SU-DHL-6 (cell line): ENCODE results near the gene GKN2.

Source experiments
- H2AFZ ChIP-seq: fragments of 200-600 bp; sonication (generic); 2 replicates; pipeline ENCODE4 v1.6.1; 2014; ENCODE audit warnings: low read depth, mild to moderate bottlenecking, moderate library complexity, mixed read lengths, antibody characterized with exemption, low read length; ENCODE audit not compliant: severe bottlenecking
- H3F3A ChIP-seq: fragments of 200-600 bp; shearing (Covaris generic); 2 replicates; pipeline ENCODE4 v1.6.0; 2016; ENCODE audit warnings: antibody characterized with exemption, mild to moderate bottlenecking; ENCODE audit not compliant: insufficient read depth
- H3K27ac ChIP-seq: fragments of 200-600 bp; sonication (generic); 2 replicates; pipeline ENCODE4 v1.5.1; 2016; ENCODE audit warnings: low read depth, mild to moderate bottlenecking, low read length, moderate library complexity, mixed read lengths
- H3K27me3 ChIP-seq: fragments of 200-600 bp; sonication (generic), shearing (Covaris generic); 2 replicates; pipeline ENCODE4 v1.6.0; 2014; ENCODE audit warnings: mild to moderate bottlenecking, low read length
- H3K36me3 ChIP-seq: fragments of 200-600 bp; sonication (generic); 2 replicates; pipeline ENCODE4 v1.6.1; 2014; ENCODE audit warnings: mild to moderate bottlenecking, low read length, mixed read lengths
- H3K4me2 ChIP-seq: fragments of 300-600, 200-600 bp; shearing (Covaris generic), sonication (generic); 2 replicates; pipeline ENCODE4 v1.6.0; 2014; ENCODE audit warnings: low read length, low read depth, mild to moderate bottlenecking; ENCODE audit not compliant: poor library complexity, severe bottlenecking
- H3K4me3 ChIP-seq: fragments of 200-600 bp; sonication (generic); 2 replicates; pipeline ENCODE4 v1.5.1; 2014; ENCODE audit warnings: antibody characterized with exemption, low read length, mild to moderate bottlenecking, mixed read lengths; ENCODE audit not compliant: insufficient read depth, poor library complexity, severe bottlenecking
- H3K79me2 ChIP-seq: fragments of 200-600 bp; sonication (generic); 2 replicates; pipeline ENCODE4 v1.6.1; 2014; ENCODE audit warnings: mild to moderate bottlenecking, low read length, moderate library complexity; ENCODE audit not compliant: insufficient read depth
- H3K9ac ChIP-seq: fragments of 200-600 bp; sonication (generic); 2 replicates; pipeline ENCODE4 v1.7.0; 2014; ENCODE audit warnings: mild to moderate bottlenecking, low read length
- H3K9me2 ChIP-seq: fragments of 200-600 bp; sonication (generic); replicated peaks from 2 replicates; pipeline ENCODE4 v1.6.1; 2014; ENCODE audit warnings: low read length; ENCODE audit not compliant: insufficient read depth
- H3K9me3 ChIP-seq: fragments of 200-600 bp; sonication (generic); 2 replicates; pipeline ENCODE4 v1.6.1; 2014; ENCODE audit warnings: low read length, mixed read lengths; ENCODE audit not compliant: insufficient read depth
- H4K20me1 ChIP-seq: fragments of 200-600 bp; sonication (generic); 2 replicates; pipeline ENCODE4 v1.6.1; 2014; ENCODE audit warnings: low read depth, mild to moderate bottlenecking, antibody characterized with exemption, low read length, moderate library complexity, mixed read lengths
- EZH2phosphoT487 ChIP-seq: fragments of 200-600 bp; sonication (generic), shearing (Covaris generic); conservative IDR thresholded peaks from 2 replicates; pipeline ENCODE4 v1.6.1; 2018; ENCODE audit warnings: mild to moderate bottlenecking, antibody characterized with exemption, low read length, moderate library complexity, mixed read lengths
- TF ChIP-seq, protein P1 (sequence below): fragments of 200-600 bp; sonication (generic); IDR thresholded peaks from one replicate; pipeline ENCODE4 v1.5.1; 2017; ENCODE audit warnings: antibody characterized with exemption, mild to moderate bottlenecking, low read length, moderate library complexity; ENCODE audit not compliant: insufficient read depth, poor library complexity, severe bottlenecking

GKN2 gene

GRCh38 chr2:68936427-68936826, 16.3 kb downstream of the GKN2 start:
- no peak overlapping the region for H3K4me3 ChIP-seq
- no peaks in the 10 kb centered on the region for H3F3A ChIP-seq
- no peak overlapping the region for H3K4me2 ChIP-seq
- no peak overlapping the region for H3K9ac ChIP-seq
- no peak overlapping the region for H3K27ac ChIP-seq
- H3K9me2 ChIP-seq: no peaks in the 10 kb centered on the region
- no peaks in the 10 kb centered on the region for H3K36me3 ChIP-seq
- no peak overlapping the region for H2AFZ ChIP-seq
- no peaks in the 10 kb centered on the region for H4K20me1 ChIP-seq
- H3K79me2 ChIP-seq: no peaks in the 10 kb centered on the region
- TF ChIP-seq EZH2phosphoT487: no peak
- TF ChIP-seq, protein P1, sequence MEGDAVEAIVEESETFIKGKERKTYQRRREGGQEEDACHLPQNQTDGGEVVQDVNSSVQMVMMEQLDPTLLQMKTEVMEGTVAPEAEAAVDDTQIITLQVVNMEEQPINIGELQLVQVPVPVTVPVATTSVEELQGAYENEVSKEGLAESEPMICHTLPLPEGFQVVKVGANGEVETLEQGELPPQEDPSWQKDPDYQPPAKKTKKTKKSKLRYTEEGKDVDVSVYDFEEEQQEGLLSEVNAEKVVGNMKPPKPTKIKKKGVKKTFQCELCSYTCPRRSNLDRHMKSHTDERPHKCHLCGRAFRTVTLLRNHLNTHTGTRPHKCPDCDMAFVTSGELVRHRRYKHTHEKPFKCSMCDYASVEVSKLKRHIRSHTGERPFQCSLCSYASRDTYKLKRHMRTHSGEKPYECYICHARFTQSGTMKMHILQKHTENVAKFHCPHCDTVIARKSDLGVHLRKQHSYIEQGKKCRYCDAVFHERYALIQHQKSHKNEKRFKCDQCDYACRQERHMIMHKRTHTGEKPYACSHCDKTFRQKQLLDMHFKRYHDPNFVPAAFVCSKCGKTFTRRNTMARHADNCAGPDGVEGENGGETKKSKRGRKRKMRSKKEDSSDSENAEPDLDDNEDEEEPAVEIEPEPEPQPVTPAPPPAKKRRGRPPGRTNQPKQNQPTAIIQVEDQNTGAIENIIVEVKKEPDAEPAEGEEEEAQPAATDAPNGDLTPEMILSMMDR: no peak
- no peaks in the 10 kb centered on the region for H3K27me3 ChIP-seq
- no peaks in the 10 kb centered on the region for H3K9me3 ChIP-seq

- Histone ChIP-seq H3K4me2 (no peak overlapping the region), H4K20me1 (no peaks in the 10 kb centered on the region), H3K79me2 (no peaks in the 10 kb centered on the region), H3K9me3 (no peaks in the 10 kb centered on the region), H3K9ac (no peak overlapping the region), H3K27ac (no peak overlapping the region), H3K36me3 (no peaks in the 10 kb centered on the region), H3K27me3 (no peaks in the 10 kb centered on the region), H2AFZ (no peak overlapping the region), H3K9me2 (no peaks in the 10 kb centered on the region), H3K4me3 (no peak overlapping the region), H3F3A (no peaks in the 10 kb centered on the region)
- TF ChIP-seq EZH2phosphoT487: no peak
- TF ChIP-seq, protein P1: no peak
These were observed 17.2 kb downstream of the GKN2 start for GRCh38 chr2:68935471-68935870.

- Histone ChIP-seq H3K27me3 (no peaks in the 10 kb centered on the region), H2AFZ (no peak overlapping the region), H3K9ac (no peak overlapping the region), H3K27ac (no peak overlapping the region), H3F3A (no peaks in the 10 kb centered on the region), H3K79me2 (no peaks in the 10 kb centered on the region), H3K4me2 (no peak overlapping the region), H3K9me3 (no peaks in the 10 kb centered on the region), H3K36me3 (no peaks in the 10 kb centered on the region), H4K20me1 (no peaks in the 10 kb centered on the region), H3K9me2 (no peaks in the 10 kb centered on the region), H3K4me3 (no peak overlapping the region)
- no peak for TF ChIP-seq EZH2phosphoT487
- TF ChIP-seq, protein P1: no peak
These were observed 18.7 kb downstream of the GKN2 start for GRCh38 chr2:68934021-68934420.
